Fibroblast of upper back skin (primary cell): ENCODE data around the gene CHEK1.
"Not testable (repeated sequence)": the region's sequence is repeated elsewhere in the genome, so short reads cannot be mapped to it uniquely, and the experiment has no call there.

Experiments used
- DNase-seq: peaks from one replicate; pipeline ENCODE4 v3.0.0-alpha.2; 2013

Gene CHEK1

DNA sequence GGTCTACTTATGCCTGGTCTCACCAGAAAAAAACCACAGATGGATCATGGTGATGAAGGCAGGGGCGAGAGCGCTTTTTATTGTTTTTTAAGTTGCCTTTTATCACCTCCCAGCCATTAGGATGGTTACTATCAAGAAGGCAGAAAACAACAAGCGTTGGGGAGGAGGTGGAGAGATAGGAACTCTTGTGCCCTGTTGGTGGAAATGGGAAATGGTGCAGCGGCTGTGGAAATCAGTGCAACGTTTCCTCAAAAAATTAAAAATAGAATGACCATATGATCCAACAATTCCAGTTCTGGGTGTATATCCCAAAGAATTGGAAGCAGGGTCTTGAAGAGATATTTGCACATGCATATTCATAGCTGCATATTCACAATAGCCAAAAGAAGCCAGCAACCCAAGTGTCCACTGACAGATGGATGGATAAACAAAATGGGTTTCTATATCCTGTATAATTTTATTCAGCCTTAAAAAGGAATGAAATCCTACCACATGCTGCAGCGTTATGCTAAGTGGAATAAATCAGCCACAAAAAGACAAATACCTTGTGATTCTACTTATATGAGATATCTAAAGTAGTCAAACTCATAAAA, 76.2 kb downstream of the CHEK1 start:
- no peak for DNase-seq

DNA sequence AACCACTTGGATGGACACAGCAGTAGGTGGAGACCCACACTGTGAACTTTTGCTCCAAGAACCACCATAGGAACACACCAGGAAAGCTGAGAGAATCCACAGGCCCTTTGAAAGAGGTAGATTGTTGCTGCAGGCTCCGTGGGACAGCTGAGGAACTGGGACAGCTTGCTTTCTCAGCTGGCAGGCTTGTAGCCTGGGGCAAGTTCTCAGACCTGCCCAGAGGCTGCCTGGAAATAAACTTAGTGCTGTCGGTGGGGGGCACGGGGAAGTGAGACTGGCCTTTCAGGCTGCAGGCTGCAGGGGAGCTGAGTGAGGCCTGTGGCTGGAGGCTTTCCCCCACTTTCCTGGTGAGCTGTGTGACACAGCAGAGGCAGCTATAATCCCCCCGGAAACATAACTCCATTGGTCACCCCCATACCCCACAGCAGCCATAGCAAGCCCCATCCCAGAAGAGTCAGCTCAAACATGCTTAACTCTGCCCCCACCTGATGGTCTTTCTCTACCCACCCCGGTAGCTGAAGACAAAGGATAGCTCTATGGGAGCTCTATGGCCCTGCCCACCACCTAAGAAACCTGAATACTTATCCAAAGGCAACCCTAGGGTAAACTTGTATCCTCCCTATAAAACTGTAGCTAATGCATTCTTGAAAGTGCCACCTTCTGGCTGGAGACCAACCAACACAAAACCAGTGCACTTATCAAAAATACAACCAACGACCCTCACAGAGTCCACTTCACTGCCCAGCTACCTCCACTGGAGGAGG, 77.1 kb downstream of the CHEK1 start:
- DNase-seq = no peak

DNA sequence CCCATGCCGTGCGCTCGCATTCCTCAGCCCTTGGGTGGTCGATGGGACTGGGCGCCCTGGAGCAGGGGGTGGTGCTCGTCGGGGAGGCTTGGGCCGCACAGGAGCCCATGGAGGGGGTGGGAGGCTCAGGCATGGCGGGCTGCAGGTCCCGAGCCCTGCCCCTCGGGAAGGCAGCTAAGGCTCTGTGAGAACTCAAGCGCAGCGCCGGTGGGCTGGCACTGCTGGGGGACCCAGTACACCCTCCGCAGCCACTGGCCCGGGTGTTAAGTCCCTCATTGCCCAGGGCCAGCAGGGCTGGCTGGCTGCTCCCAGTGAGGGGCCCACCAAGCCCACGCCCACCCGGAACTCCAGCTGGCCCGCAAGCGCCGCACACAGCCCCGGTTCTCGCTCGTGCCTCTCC, 79.7 kb downstream of the CHEK1 start:
- DNase-seq = not testable (repeated sequence)

GRCh38 chr11:125720781-125721180, 95.8 kb downstream of the CHEK1 start:
- no peak for DNase-seq

- DNase-seq = no peak
Observed at GRCh38 chr11:125724125-125724524, 99.2 kb downstream of the CHEK1 start.
